ENCODE data around the gene POLR3H.

POLR3H gene

DNA sequence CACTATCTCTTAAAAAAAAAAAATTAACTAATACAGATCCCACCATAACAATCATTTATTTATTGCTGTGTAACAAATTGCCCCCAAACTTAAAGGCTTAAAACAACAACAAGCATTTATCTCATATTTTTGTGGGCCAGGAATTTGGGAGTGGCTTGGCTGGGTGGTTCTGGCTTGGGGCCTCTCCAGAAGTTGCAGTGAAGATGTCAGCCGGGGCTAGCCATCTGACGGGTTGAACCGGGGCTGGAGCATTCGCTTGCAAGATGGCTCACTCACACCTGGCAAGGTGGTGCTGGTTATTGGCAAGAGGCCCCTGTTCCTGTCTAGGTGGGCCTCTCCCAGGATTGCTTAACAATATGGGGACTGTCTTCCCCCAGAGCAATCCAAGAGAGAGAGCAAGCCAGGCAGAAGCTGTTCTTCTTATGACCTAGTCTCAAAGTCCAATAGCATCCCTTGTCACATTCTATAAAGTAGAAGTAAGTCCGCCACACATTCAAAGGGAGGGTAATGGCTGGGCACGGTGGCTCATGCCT, 45.9 kb downstream of the POLR3H start:
- DNase-seq (ENCODE audit: low read depth), result no peak
- TF ChIP-seq, protein P1, sequence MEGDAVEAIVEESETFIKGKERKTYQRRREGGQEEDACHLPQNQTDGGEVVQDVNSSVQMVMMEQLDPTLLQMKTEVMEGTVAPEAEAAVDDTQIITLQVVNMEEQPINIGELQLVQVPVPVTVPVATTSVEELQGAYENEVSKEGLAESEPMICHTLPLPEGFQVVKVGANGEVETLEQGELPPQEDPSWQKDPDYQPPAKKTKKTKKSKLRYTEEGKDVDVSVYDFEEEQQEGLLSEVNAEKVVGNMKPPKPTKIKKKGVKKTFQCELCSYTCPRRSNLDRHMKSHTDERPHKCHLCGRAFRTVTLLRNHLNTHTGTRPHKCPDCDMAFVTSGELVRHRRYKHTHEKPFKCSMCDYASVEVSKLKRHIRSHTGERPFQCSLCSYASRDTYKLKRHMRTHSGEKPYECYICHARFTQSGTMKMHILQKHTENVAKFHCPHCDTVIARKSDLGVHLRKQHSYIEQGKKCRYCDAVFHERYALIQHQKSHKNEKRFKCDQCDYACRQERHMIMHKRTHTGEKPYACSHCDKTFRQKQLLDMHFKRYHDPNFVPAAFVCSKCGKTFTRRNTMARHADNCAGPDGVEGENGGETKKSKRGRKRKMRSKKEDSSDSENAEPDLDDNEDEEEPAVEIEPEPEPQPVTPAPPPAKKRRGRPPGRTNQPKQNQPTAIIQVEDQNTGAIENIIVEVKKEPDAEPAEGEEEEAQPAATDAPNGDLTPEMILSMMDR (IDR thresholded peaks at IDR 0.05; ENCODE audit: control insufficient read depth, insufficient read depth, low read depth, low read length, missing control alignments), result no peak
- no peak overlapping the region for H3K4me3 ChIP-seq (ENCODE audit: control insufficient read depth, low read depth, low read length)

DNA sequence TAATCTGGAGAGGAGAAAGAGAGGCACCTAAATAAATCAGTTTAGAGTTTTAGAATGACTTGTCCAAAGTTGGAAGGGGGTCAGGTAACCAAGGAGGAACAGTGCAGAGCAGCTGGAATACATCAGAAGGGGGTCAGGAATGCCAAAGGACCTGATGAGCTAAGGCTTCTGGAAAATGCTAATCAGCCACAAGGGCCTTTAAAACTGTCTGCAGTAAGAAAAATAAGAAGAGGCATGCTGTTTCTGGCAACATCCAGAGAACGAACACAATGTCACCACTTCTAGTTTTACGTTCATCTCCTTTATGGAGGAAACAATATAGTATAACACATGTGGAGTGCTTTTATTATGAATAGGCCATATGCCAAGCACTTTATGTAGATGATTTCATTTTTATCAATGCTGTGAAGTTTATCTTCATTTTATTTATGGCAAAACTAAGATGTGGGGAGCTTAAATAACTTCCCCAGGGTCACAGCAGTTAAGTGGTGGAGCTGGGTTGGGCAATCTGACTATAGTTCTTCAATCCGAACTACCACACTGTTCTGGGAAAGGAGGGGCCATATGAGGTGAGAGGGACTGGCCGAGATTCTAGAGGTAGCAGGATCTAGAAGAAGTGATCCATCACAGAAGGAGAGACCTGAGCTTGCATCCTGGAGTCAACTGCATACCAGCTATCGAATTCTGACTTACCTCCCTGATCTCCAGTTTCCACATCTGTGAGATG, 52.7 kb downstream of the POLR3H start:
- DNase-seq (ENCODE audit: low read depth), result no peak
- no peak overlapping the region for H3K4me3 ChIP-seq (ENCODE audit: control insufficient read depth, low read depth, low read length)
- TF ChIP-seq, protein P1 (IDR thresholded peaks at IDR 0.05; ENCODE audit: control insufficient read depth, insufficient read depth, low read depth, low read length, missing control alignments), result no peak

DNA sequence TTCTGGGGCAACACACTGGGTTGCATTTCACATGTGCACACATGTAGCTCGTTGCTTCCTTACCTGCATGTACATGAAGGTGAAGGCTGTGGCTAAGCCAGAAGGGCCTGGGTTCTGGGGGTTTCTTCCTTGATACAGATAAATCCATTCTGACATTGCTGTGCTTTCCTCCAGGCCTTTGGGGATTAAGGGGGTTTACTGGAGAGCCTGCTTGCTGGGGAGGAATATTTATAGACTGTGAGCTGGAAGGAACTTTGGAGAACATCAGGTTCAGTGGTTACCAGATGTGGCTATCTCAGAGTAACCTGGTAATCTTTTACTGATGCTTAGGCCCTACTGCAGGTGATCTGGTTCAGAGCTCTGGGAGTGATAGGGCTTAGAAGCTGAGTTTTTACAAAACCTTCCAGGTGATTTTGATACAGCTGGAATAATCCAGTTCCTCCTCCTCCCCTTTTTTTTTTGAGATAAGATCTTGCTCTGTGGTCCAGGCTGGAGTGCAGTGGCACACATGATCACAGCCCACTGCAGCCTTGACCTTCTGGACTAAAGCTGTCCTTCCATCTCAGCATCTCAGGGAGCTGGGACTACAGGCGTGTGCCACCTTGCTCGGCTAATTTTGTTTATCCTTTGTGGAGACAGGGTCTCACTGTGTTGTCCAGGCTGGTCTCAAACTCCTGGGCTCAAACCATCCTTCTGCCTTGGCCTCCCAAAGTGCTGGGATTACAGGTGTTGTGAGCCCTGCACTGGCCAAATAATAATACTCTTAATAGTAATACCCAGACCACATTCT, 55.5 kb downstream of the POLR3H start:
- no peak for DNase-seq (ENCODE audit: low read depth)
- no peak overlapping the region for H3K4me3 ChIP-seq (ENCODE audit: control insufficient read depth, low read depth, low read length)
- TF ChIP-seq, protein P1 (IDR thresholded peaks at IDR 0.05; ENCODE audit: control insufficient read depth, insufficient read depth, low read depth, low read length, missing control alignments), result no peak

DNA sequence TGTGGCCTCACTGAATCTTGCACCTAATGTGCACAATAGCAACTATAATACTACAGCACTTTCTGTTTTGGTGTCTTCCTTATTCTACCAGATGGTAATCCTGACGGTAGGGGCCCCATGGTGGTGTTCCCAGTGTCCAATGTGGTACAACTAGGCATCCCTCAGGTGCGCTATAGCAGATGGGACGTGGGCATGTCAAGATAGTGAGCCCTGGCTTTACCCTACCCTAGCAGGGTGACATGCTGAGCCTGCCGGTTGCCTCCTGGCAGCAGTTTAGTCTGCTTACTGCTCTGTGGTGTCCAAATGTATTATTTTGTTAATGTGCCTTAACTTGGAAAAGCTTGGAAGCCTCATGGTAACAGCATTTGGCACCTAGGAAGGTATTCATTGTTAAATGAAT, 56.2 kb downstream of the POLR3H start:
- no peak overlapping the region for H3K4me3 ChIP-seq (ENCODE audit: control insufficient read depth, low read depth, low read length)
- DNase-seq (ENCODE audit: low read depth), result no peak
- TF ChIP-seq, protein P1 (IDR thresholded peaks at IDR 0.05; ENCODE audit: control insufficient read depth, insufficient read depth, low read depth, low read length, missing control alignments), result no peak

DNA sequence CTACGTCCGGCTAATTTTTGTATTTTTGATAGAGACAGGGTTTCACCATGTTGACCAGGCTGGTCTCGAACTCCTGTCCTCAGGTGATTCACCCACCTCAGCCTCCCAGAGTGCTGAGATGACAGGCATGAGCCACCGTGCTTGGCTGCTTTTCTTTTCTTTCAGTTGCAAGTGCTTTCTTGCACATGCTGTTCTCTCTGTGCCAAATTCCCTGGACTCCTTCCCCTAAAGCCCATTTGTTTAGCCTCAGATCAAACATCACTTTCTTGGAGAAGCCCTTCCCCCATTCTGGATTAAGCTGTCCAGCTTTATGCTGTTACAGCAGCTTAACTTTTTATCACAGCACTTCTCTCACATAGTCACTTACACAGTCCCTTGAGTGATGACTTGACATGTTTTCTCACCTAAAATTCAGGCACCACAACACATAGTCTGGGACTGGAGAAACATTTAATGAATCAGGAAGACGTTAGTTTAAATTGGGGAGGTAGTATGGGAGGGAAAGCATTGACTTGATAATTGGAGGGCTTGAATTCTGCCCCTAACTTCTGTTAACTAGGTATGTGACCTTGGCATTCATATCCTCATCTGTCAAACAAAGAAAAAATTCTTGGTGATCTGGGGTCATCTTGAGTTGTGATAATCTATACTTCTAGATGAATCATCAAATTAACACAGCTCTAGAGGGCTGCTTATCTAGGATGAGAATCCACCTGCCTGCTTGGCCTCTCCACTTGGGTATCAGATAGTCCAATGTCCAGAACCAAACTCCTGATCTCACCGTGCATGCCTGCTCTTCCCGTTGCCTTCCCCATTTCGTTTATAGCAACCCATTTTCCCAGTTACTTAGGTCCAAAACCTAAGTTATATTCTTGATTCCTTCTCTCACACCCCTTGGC, 57.0 kb downstream of the POLR3H start:
- H3K4me3 ChIP-seq (ENCODE audit: control insufficient read depth, low read depth, low read length), result no peak overlapping the region
- TF ChIP-seq, protein P1 (IDR thresholded peaks at IDR 0.05; ENCODE audit: control insufficient read depth, insufficient read depth, low read depth, low read length, missing control alignments), result no peak
- DNase-seq (ENCODE audit: low read depth), result no peak

DNA sequence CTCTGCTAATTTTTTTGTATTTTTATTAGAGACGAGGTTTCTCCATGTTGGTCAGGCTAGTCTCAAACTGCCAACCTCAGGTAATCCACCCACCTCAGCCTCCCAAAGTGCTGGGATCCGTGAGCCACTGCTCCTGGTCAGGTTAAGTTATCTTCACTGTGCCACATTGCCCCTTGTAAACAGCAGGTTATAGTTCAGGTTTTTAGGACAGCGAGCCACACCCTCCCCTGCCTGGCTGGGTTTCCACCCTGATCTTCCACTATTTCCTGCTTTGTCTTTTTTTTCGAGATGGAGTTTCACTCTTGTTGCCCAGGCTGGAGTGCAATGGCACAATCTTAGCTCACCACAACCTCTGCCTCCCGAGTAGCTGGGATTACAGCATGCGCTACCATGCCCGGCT, 59.2 kb downstream of the POLR3H start:
- H3K4me3 ChIP-seq (ENCODE audit: control insufficient read depth, low read depth, low read length), result no peak overlapping the region
- TF ChIP-seq, protein P1 (IDR thresholded peaks at IDR 0.05; ENCODE audit: control insufficient read depth, insufficient read depth, low read depth, low read length, missing control alignments), result no peak
- no peak for DNase-seq (ENCODE audit: low read depth)
